HUES64 (cell line): ENCODE data around the gene COL23A1.

Source experiments
- H3K27ac ChIP-seq: 2 replicates; pipeline ENCODE4 v1.7.0; 2013; ENCODE audit warnings: low read depth, low read length, inconsistent platforms
- H3K27me3 ChIP-seq: 2 replicates; pipeline ENCODE4 v1.6.1; 2013; ENCODE audit warnings: mild to moderate bottlenecking, low read length; ENCODE audit not compliant: insufficient read depth
- H3K36me3 ChIP-seq: 2 replicates; pipeline ENCODE4 v1.6.1; 2013; ENCODE audit warnings: mild to moderate bottlenecking, low read length; ENCODE audit not compliant: insufficient read depth
- H3K4me1 ChIP-seq: 2 replicates; pipeline ENCODE4 v1.6.1; 2013; ENCODE audit warnings: mild to moderate bottlenecking, low read length, moderate library complexity; ENCODE audit not compliant: insufficient read depth
- H3K4me3 ChIP-seq: 2 replicates; pipeline ENCODE4 v1.5.1; 2013; ENCODE audit warnings: mild to moderate bottlenecking, low read length, moderate library complexity
- H3K9ac ChIP-seq: 2 replicates; pipeline ENCODE4 v1.6.1; 2013; ENCODE audit warnings: mild to moderate bottlenecking, low read depth, low read length
- H3K9me3 ChIP-seq: 2 replicates; pipeline ENCODE4 v1.6.1; 2013; ENCODE audit warnings: low read depth, low read length; ENCODE audit not compliant: insufficient read depth
- WGBS: fragments of 150-250, 120-280 bp; methylation state at CpG from one replicate; pipeline ENCODE4 v1.1.7; 2013; ENCODE audit warnings: missing lambda C conversion rate; 5-methylcytosine and 5-hydroxymethylcytosine counted together

COL23A1 gene

DNA sequence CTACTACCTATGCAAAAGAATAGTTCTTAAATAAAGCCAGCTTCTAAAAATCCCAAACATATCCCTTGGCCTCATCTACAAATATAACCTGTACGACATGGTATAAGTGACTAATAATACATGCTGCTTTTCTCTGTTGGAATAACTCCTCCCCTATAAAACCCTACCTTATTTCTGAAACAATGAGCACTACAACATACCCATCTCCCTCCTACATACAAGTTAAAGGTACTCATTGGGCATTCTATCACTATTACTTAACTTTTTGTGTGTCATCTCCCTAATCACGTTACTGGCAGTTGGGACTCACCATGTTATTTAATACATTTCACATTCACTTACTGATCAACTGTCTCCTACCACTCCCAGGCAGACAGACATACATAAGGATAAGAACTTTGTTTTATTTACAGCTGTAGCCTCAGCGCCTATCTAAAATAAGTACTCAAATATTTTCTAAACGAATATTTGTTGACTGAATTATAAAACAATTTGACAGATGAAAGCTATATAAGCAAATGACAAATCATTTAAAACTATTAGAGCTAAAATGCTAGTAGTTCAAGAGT, 32.6 kb upstream of the COL23A1 start:
- Histone ChIP-seq H3K27ac (no peak overlapping the region), H3K4me1 (peaks cover 36% of the 10 kb centered on the region), H3K9ac (no peak overlapping the region), H3K4me3 (no peak overlapping the region), H3K27me3 (peaks cover 4% of the 10 kb centered on the region), H3K36me3 (peaks cover 54% of the 10 kb centered on the region), H3K9me3 (no peaks in the 10 kb centered on the region)
- 93% methylated on average over 3 of the region's 4 CpGs for WGBS

DNA sequence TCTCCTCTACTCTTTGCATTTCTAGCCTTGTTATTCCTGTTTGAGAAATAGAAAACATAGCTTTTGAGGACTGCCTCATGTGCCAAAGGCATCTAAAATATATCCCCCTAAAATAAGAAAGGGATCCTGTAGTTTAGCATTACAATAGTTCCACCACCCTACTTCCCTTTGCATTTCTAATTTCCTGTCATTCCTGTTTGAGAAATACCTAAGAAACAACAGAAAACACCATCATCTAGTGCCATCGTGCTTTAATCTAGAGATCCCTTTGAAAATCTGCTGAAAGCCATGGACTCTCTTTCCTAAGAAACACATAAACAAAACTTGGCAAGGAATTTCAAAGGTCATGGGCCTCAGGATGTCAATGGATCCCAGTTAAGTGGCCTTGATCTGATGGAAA, 29.2 kb upstream of the COL23A1 start:
- peak overlapping the region; percentile 37; the same call in 1 of the 2 replicates for H3K27ac ChIP-seq
- H3K9ac ChIP-seq: 0 out of 2 replicates have a peak overlapping the region, but pooled peaks have one; percentile 3
- 54% methylated on average over 1 of the region's 1 CpG for WGBS
- no peak overlapping the region; the same call in 1 of the 2 replicates for H3K4me3 ChIP-seq
- peaks cover 88% of the 10 kb centered on the region for H3K36me3 ChIP-seq
- no peaks in the 10 kb centered on the region for H3K27me3 ChIP-seq
- peaks cover 25% of the 10 kb centered on the region for H3K4me1 ChIP-seq
- no peaks in the 10 kb centered on the region for H3K9me3 ChIP-seq

DNA sequence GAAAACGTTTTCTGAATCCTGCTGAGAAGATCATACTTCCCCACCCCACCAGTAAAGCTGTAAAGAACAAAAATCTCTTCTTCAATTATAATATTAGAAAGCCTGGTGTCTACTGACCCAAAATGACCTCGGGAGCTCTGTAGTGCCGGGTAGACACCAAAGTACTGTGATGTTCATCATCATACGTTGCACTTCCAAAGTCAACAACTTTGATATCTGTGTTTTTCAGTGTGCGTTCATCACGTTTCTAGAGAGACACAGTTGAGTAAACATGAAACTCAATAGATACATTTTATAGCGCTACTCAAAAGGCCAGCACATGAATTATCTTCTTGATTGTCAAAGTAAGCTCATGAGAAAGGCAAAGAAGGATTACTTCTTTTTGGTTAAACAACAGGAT, 22.1 kb upstream of the COL23A1 start:
- WGBS: 94% methylated on average over 7 of the region's 7 CpGs
- H3K4me1 ChIP-seq: no peaks in the 10 kb centered on the region
- H3K36me3 ChIP-seq: peaks cover 87% of the 10 kb centered on the region
- H3K27me3 ChIP-seq: no peaks in the 10 kb centered on the region
- no peaks in the 10 kb centered on the region for H3K9me3 ChIP-seq
- H3K4me3 ChIP-seq: no peak overlapping the region
- no peak overlapping the region for H3K9ac ChIP-seq
- no peak overlapping the region for H3K27ac ChIP-seq

DNA sequence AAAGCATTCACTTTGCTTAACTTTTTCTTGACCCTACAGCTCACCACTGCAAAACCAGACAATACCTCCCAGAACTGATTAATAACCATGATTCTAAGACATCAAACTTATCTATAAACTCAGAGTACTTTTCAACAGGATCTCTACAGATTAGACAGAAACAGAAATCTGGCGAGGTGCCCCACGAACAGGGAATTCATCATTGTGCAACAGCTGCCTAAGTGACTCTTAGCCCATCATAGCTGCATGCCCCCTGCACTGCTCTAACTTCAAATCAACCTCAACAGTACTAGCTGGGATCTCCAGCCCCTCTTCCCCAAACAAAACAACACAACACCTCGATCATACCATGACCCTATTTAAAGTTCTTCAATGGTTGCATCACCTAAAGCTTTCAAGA, 16.1 kb upstream of the COL23A1 start:
- Histone ChIP-seq H3K9ac (no peak overlapping the region), H3K27me3 (no peaks in the 10 kb centered on the region), H3K36me3 (peaks cover 86% of the 10 kb centered on the region), H3K9me3 (peaks cover 3% of the 10 kb centered on the region; the same call in 1 of the 2 replicates), H3K27ac (no peak overlapping the region), H3K4me1 (no peaks in the 10 kb centered on the region), H3K4me3 (no peak overlapping the region)
- WGBS: 93% methylated on average over 3 of the region's 3 CpGs

DNA sequence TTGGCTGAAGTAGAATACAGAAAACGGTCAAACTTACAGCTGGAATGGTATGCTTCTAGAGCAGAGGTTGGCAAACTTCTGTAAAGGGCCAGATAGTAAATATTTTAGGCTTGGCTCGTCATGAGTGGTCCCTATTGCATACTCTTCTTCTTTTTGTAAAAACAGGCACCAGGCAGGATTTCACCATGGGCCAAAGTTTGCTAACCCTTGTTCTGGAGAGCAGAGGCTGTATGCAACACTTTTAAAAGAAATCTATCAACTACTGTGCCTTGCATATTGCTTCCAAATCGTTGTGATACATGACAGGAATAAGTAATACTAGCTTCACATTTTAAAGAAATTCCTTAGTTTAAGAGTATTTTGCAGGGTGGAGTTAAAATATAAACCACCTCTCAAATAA, 15.6 kb upstream of the COL23A1 start:
- no peaks in the 10 kb centered on the region for H3K4me1 ChIP-seq
- 94% methylated on average over 2 of the region's 3 CpGs for WGBS
- H3K36me3 ChIP-seq: peaks cover 82% of the 10 kb centered on the region
- no peak overlapping the region for H3K9ac ChIP-seq
- peaks cover 3% of the 10 kb centered on the region; the same call in 1 of the 2 replicates for H3K9me3 ChIP-seq
- no peak overlapping the region for H3K4me3 ChIP-seq
- no peak overlapping the region for H3K27ac ChIP-seq
- no peaks in the 10 kb centered on the region for H3K27me3 ChIP-seq

DNA sequence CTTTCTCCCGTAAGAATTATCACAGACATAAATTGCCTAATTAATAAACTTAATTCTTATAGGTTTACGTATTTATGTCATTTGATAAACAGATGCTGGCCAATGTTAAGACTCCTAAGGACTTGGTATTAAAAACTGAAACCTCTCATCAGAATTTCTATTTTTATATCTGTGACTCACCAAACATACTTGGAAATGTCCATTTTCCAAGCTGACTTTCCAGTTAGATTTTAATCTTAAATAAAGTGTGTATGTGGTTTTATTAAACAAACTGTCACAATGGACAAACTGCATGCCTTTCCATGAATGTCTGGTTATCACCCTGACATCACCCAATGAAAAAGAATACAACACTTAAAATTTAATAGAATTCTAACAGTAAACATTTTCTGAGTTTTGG, 12.6 kb upstream of the COL23A1 start:
- Histone ChIP-seq H3K36me3 (peaks cover 72% of the 10 kb centered on the region), H3K27me3 (no peaks in the 10 kb centered on the region)
- 100% methylated on average over 1 of the region's 2 CpGs for WGBS

DNA sequence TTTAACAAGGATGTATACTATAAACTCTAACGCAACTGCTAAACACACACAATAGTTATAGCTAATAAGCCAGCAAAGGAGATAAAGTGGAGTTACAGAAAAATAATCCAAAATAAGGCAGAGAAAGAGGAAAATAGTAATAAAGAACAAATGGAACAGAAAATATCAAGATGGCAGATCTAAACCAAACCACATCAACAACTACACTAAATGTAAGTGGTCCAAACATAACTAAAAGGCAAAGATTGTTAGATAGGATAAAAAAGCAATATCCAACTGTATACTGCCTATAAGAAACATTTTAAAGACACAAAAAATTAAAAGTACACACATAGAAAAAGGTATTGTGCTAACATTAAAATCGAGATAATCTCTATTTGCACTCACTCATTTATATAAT, 5.6 kb upstream of the COL23A1 start:
- no peak overlapping the region for H3K27ac ChIP-seq
- peaks cover 10% of the 10 kb centered on the region; the same call in 1 of the 2 replicates for H3K27me3 ChIP-seq
- WGBS: no CpG with 5 or more reads among the region's 2 CpGs
- no peak overlapping the region for H3K4me3 ChIP-seq
- H3K9ac ChIP-seq: no peak overlapping the region
- peaks cover 2% of the 10 kb centered on the region; the same call in 1 of the 2 replicates for H3K4me1 ChIP-seq
- H3K9me3 ChIP-seq: peaks cover 21% of the 10 kb centered on the region
- peaks cover 11% of the 10 kb centered on the region; the same call in 1 of the 2 replicates for H3K36me3 ChIP-seq

More for the DNA sequence above, 12.6 kb upstream of the COL23A1 start:
- Histone ChIP-seq H3K4me3 (no peak overlapping the region), H3K9ac (no peak overlapping the region), H3K9me3 (peaks cover 3% of the 10 kb centered on the region; the same call in 1 of the 2 replicates), H3K4me1 (no peaks in the 10 kb centered on the region), H3K27ac (no peak overlapping the region)

DNA sequence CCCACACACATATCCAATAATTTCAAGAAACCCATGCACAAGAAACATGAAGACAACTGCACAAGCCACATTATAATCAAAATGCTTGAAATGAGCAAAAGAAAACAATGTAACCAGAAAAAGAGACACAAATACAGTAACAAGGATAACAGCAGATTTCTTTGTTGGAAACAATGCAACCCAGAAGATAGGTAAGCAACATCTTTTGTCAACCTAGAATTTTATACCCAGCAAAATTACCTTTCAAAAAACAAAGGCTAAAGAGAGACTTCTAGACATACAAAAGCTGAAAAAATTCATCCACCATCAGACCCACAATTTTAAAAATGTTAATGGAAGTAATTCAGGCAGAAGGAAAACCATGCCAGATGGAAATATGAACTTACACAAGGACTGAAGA, 5.0 kb upstream of the COL23A1 start:
- Histone ChIP-seq H3K4me1 (peaks cover 3% of the 10 kb centered on the region; the same call in 1 of the 2 replicates), H3K27me3 (peaks cover 12% of the 10 kb centered on the region; the same call in 1 of the 2 replicates), H3K9ac (no peak overlapping the region), H3K4me3 (no peak overlapping the region), H3K27ac (no peak overlapping the region), H3K9me3 (peaks cover 21% of the 10 kb centered on the region), H3K36me3 (peaks cover 5% of the 10 kb centered on the region; the same call in 1 of the 2 replicates)

DNA sequence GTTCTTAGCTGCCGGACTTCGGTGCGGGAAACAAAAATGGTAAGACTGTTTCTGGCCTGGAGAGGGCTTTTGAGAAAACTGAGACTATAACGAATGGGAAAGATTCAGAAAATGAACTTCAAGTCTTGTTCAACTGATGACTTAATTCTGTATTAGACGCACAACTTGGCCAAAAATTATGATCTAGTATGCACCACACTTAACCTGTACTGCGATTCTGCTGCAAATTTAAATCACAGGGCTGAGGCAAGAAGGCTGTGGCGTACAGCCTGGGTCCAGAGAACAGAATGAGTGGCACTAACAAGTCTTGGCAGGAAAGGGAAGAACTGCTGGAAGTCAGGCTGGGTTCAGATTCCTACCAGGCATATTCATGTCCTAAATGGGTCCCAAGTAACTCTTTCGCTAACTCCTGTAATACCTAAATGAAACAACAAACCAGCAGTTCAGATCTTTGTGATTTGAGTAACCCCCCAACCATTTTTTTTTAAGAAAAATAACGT, 781 bp upstream of the COL23A1 start:
- whole genome bisulfite sequencing: 57% methylated on average over 9 of the region's 9 CpGs
- Histone ChIP-seq H3K4me3 (peak overlapping the region; percentile 54; the same call in 1 of the 2 replicates), H3K27ac (no peak overlapping the region), H3K9ac (no peak overlapping the region), H3K27me3 (peaks cover 48% of the 10 kb centered on the region), H3K36me3 (no peaks in the 10 kb centered on the region), H3K9me3 (peaks cover 16% of the 10 kb centered on the region), H3K4me1 (peaks cover 14% of the 10 kb centered on the region; the same call in 1 of the 2 replicates)

DNA sequence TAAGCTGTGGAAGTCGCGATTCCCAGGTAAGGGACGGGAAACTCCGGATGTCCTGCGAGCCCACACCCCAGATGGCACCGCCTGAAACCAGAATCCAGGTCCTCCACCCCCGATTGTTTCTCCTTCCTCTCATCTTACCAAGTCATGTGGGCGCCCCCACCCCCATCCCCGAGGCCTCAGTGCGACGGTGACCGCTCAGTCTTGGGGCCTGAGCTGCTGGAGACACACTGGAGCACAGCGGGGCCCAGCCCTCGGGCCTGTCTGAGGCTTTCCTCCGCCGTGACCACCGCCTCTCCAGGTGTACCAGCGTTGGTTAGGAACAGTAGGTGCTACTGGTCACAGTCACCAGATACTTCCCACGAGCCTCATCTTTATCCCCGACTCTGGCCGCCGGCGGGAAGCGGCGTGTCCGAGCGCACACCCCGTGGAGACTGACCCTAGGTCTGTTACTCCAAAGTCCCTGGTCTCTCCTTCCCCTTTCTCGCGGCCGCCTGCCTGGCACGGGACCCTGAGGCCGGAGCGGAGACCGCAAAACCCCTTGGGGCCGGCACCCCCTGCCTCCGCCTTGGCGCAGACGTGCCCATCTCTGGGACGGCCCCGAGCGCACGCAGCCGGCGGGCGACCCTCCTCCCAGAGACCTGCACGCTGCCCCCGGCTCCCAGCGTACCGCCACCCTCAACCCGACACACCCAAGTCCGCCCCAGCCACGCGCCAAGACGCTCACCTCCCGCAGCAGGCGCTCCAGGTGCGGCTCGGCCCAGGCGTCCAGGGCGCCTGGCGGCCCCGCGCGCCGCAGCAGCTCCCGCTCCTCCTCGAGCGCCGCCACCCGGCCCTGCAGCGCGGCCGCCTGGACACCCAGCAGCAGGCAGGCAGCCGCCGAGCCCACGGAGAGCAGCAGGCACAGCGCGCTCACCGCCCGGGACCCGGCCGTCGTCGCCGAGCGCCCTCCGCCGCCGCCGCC, 733 bp downstream of the COL23A1 start:
- H3K4me1 ChIP-seq: peaks cover 14% of the 10 kb centered on the region; the same call in 1 of the 2 replicates
- 0 out of 2 replicates have a peak, but pooled peaks cover 1% of the 10 kb centered on the region for H3K9me3 ChIP-seq
- H3K9ac ChIP-seq: peak overlapping the region; percentile 53
- 6% methylated on average over 91 of the region's 91 CpGs for WGBS
- peak overlapping the region; percentile 54 for H3K4me3 ChIP-seq
- H3K27me3 ChIP-seq: peaks cover 48% of the 10 kb centered on the region
- no peak overlapping the region for H3K27ac ChIP-seq
- no peaks in the 10 kb centered on the region for H3K36me3 ChIP-seq

DNA sequence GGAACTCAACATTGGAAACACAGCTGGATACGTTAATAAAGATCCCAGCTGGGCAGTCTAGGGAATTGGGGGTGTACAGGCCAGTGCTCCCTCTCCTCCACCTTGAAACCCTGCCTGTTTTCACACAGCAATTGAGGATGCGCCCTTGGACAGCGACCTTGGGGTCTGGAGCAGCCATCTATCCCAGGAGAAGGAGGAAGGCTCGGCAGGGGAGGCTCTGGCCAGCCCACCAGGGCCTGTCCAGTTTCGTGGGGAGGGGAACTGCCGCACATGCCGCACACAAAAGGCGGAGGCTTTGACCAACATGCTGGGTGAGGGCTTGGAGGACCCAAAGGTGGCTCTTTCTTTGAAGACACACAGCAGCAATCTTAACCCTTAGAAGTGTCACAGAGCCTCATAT, 1.4 kb downstream of the COL23A1 start:
- H3K9ac ChIP-seq: no peak overlapping the region; the same call in 1 of the 2 replicates
- peaks cover 48% of the 10 kb centered on the region for H3K27me3 ChIP-seq
- no peaks in the 10 kb centered on the region for H3K36me3 ChIP-seq
- H3K4me3 ChIP-seq: peak overlapping the region; percentile 54
- H3K4me1 ChIP-seq: peaks cover 14% of the 10 kb centered on the region; the same call in 1 of the 2 replicates
- H3K9me3 ChIP-seq: no peaks in the 10 kb centered on the region
- WGBS: 65% methylated on average over 8 of the region's 8 CpGs
- no peak overlapping the region for H3K27ac ChIP-seq
